DOHH2 (cell line): ENCODE measurements around the gene CPD.

ENCODE experiments used
- CTCF ChIP-seq: fragments of 200-600 bp; sonication (generic); IDR thresholded peaks from one replicate; pipeline ENCODE4 v1.5.1; 2014; ENCODE audit warnings: antibody characterized with exemption, mild to moderate bottlenecking, low read depth, low read length; ENCODE audit not compliant: poor library complexity, severe bottlenecking
- EZH2phosphoT487 ChIP-seq: fragments of 200-600 bp; sonication (generic); IDR thresholded peaks from 2 replicates; pipeline ENCODE4 v1.6.1; 2017; ENCODE audit warnings: borderline replicate concordance, mild to moderate bottlenecking, antibody characterized with exemption, low read length, moderate library complexity, mixed read lengths

DNA sequence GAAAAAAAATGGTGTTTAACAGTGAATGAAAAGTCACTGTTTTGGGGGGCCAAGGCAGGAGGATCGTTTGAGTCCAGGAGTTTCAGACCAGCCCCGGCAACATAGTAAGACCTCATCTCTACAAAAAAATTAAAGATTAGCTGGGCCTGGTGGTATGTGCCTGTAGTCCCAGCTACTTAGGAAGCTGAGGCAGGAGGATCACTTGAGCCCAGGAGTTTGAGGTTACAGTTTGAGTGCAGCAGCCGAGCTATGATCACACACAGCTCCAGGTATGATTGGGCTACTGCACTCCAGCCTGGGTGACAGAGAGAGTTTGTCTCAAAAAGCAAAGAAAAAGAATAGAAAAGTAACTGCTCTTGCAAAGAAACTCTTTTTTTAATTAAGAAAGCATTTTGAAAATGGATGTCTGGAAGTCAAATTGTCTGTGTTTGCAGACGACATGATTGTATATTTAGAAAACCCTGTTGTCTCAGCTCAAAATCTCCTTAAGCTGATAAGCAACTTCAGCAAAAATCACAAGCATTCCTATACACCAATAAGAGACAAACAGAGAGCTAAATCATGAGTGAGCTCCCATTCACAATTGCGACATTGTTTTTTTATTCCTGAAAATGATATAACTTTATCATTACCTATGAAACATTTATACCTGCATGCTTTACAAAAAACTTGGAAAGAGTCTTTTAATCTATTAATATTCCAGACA lies 20.5 kb upstream of the CPD start:
- TF ChIP-seq CTCF (no peak), EZH2phosphoT487 (no peak)
